ENCODE measurements around the gene CLSTN3. TPM values are rescaled to one million over a fixed set of nuclear protein-coding genes. Genes with fewer than 3 reads are reported as not detected.
A peak's percentile ranks its signal among the peaks of the same experiment; 100 is the strongest.

CLSTN3 gene
- total RNA-seq, 1 donor from 2014 or later: 19.9 TPM

GRCh38 chr12:7128681-7129286 is 1.4 kb upstream of the CLSTN3 start, which contains the start of gene RBP5:
TSS of gene RBP5 (minus strand) at chr12:7128889. CDS start at chr12:7128775, 114 bp downstream.
- peaks cover 26% of the 10 kb centered on the region for H3K4me1 Mint-ChIP-seq (ENCODE audit: low read depth)

GRCh38 chr12:7129287-7129871 is 792 bp upstream of the CLSTN3 start:
- Mint-ChIP-seq H3K27ac (ENCODE audit: unreplicated experiment) (no peak overlapping the region), H3K9me3 (ENCODE audit: low read depth) (no peaks in the 10 kb centered on the region), H3K4me3 (ENCODE audit: unreplicated experiment) (peak overlapping the region; percentile 89), H3K27me3 (ENCODE audit: low read depth) (no peaks in the 10 kb centered on the region), H3K36me3 (ENCODE audit: low read depth) (peaks cover 2% of the 10 kb centered on the region), H3K4me1 (ENCODE audit: low read depth) (peaks cover 26% of the 10 kb centered on the region)
- DNase-seq (ENCODE audit: low spot score): no peak
- no peak for TF ChIP-seq CTCF (IDR thresholded peaks at IDR 0.05)

More at GRCh38 chr12:7128681-7129286, 1.4 kb upstream of the CLSTN3 start, which contains the start of gene RBP5:
- no peaks in the 10 kb centered on the region for H3K27me3 Mint-ChIP-seq (ENCODE audit: low read depth)
- TF ChIP-seq CTCF (IDR thresholded peaks at IDR 0.05): no peak
- no peak for DNase-seq (ENCODE audit: low spot score)
- peak within 1 kb of the TSS; percentile 89 for H3K4me3 Mint-ChIP-seq (ENCODE audit: unreplicated experiment)
- H3K36me3 Mint-ChIP-seq (ENCODE audit: low read depth): peaks cover 2% of the 10 kb centered on the region
- H3K9me3 Mint-ChIP-seq (ENCODE audit: low read depth): no peaks in the 10 kb centered on the region
- H3K27ac Mint-ChIP-seq (ENCODE audit: unreplicated experiment): no peak within 1 kb of the TSS

DNA sequence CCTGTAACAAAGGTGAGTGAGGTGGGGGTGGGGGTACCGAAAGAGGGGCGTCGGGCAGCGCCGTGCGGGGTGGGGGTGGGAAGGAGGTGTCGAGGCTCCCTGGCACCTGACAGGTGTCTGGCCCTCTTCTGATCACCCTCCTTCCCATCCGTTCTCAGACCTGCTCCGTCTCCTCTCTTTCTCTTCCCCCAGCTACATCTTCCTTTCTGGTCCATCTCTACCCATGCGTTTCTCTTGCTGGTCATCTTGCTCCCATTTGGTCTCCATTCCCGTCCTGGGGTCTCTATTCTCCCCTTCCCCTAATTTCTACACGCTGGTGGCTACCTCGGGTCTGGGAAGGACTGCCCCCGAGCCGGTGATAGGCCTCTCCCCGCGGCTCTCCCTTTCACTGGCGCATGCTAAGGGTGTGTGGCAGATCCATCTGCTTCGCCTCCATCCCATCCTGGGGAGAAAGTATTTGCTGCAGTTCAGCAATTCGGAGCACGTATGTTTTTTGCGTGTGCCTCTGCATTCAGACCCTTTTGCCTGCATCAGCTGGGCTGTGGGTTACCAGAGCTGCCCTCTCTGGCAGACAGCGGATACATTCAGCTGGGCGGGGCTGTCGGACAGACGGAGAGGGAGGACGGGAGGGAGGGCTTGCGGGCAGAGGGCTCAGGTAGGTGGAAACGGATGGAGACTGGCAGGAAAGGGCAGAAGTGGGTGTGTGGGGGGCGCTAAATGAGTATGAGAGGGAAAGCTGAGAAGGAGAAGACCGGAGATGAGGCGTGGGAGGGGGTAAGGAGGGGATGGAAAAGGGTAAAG is 730 bp downstream of the CLSTN3 start:
- TF ChIP-seq CTCF (IDR thresholded peaks at IDR 0.05): no peak
- no peak for DNase-seq (ENCODE audit: low spot score)
- Mint-ChIP-seq H3K4me1 (ENCODE audit: low read depth) (peaks cover 26% of the 10 kb centered on the region), H3K4me3 (ENCODE audit: unreplicated experiment) (peak overlapping the region; percentile 89), H3K27ac (ENCODE audit: unreplicated experiment) (peak overlapping the region; percentile 73), H3K27me3 (ENCODE audit: low read depth) (no peaks in the 10 kb centered on the region), H3K9me3 (ENCODE audit: low read depth) (no peaks in the 10 kb centered on the region), H3K36me3 (ENCODE audit: low read depth) (peaks cover 10% of the 10 kb centered on the region)

DNA sequence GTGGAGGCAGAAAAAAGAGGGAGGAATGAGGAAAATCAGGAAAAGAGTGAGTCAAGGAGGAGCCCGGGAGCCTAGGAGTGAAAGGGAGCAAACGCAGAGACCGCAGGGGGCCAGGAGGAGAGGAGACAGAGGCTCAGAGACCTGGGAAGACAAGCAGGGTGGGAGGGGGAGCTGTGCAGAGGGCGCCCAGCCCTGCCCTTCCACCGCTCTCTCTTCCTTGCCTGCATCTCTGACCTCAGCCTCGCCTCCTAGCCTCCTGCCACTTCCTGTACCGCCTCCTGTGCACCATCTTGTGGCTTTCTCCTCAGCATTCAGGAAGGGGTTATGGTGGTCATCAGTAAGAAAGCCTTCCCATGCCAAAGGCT is 1.3 kb downstream of the CLSTN3 start:
- H3K9me3 Mint-ChIP-seq (ENCODE audit: low read depth): no peaks in the 10 kb centered on the region
- no peak for DNase-seq (ENCODE audit: low spot score)
- TF ChIP-seq CTCF (IDR thresholded peaks at IDR 0.05): no peak
- H3K4me3 Mint-ChIP-seq (ENCODE audit: unreplicated experiment): peak overlapping the region; percentile 89
- peaks cover 26% of the 10 kb centered on the region for H3K4me1 Mint-ChIP-seq (ENCODE audit: low read depth)
- no peak overlapping the region for H3K27ac Mint-ChIP-seq (ENCODE audit: unreplicated experiment)
- H3K36me3 Mint-ChIP-seq (ENCODE audit: low read depth): peaks cover 11% of the 10 kb centered on the region
- H3K27me3 Mint-ChIP-seq (ENCODE audit: low read depth): no peaks in the 10 kb centered on the region

DNA sequence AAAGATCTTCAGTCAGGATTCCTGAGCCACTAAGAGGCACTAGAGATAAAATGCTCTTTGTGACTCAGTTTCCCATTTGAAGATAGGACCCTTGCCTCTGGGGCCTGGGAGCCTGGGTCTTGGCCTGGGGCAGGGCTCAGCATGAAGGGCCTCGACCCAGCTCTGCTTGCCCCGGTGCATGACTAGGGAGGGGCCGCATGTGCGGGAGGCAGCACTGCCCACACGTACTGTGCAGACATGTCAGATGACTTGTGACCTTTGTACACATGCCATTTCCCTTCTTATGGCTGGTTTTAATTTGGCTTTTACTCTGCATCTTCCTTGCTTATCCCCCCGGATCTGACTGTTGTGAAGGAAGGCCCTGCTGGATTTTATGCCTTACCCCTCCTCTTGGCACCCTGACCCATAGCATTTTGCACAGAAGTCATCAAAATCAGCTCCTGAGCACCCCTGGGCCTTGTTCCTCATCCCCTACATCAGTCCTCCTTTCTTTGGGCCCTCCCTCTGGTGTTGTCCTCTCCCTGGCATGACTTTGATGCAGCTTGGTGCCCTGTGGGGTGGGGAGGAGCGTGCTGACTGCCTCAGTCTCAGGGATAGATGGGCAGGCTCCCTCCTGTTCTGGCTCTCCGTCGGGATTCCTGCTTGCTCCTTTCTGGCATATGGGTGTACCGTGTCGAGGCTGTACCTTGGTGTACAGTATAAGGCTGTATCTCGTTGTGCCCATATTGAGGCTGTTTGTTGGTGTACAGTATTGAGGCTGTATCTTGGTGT is 4.4 kb downstream of the CLSTN3 start:
- Mint-ChIP-seq H3K36me3 (ENCODE audit: low read depth) (peaks cover 18% of the 10 kb centered on the region), H3K27me3 (ENCODE audit: low read depth) (no peaks in the 10 kb centered on the region), H3K4me1 (ENCODE audit: low read depth) (peaks cover 21% of the 10 kb centered on the region), H3K4me3 (ENCODE audit: unreplicated experiment) (no peak overlapping the region), H3K27ac (ENCODE audit: unreplicated experiment) (no peak overlapping the region), H3K9me3 (ENCODE audit: low read depth) (no peaks in the 10 kb centered on the region)
- no peak for TF ChIP-seq CTCF (IDR thresholded peaks at IDR 0.05)
- DNase-seq (ENCODE audit: low spot score): no peak
